Activated CD8-positive, alpha-beta T cell treated with anti-CD3 and anti-CD28 coated beads, Interleukin-2, amount 10 ng/mL, durations not matched to agents 7 days and 5 days (primary cell): ENCODE results near the gene NAV1. TPM values are rescaled to one million over a fixed set of nuclear protein-coding genes. Genes with fewer than 3 reads are reported as not detected.
"Not testable (repeated sequence)": the region's sequence is repeated elsewhere in the genome, so short reads cannot be mapped to it uniquely, and the experiment has no call there.

Experiments
- ATAC-seq: fragments of 150-1000 bp; cut with Tn5 transposase; one replicate; pipeline ENCODE4 v1.10.0; 2021; ENCODE audit warnings: moderate library complexity
- CTCF ChIA-PET: fragments of 350-600 bp; sonication (Branson Sonifier 250); formaldehyde crosslinking; loops from one replicate; lab custom pipeline; 2021; ENCODE audit warnings: antibody characterized with exemption; lab: Charles Lee
- POLR2A ChIA-PET: fragments of 350-600 bp; sonication (Branson Sonifier 250); formaldehyde crosslinking; loops from one replicate; lab custom pipeline; 2021; ENCODE audit warnings: antibody characterized with exemption; lab: Charles Lee
- DNase-seq: peaks from one replicate; pipeline ENCODE4 v3.0.0-alpha.2; 2020
- H3K27ac Mint-ChIP-seq: one replicate; pipeline ENCODE4 v1.8.0; 2021; ENCODE audit warnings: mild to moderate bottlenecking, mixed read lengths
- H3K27me3 Mint-ChIP-seq: one replicate; pipeline ENCODE4 v1.8.0; 2021; ENCODE audit warnings: low read depth, mixed read lengths
- H3K36me3 Mint-ChIP-seq: one replicate; pipeline ENCODE4 v1.8.0; 2021; ENCODE audit warnings: low read depth, mixed read lengths
- H3K4me1 Mint-ChIP-seq: one replicate; pipeline ENCODE4 v1.8.0; 2021; ENCODE audit warnings: low read depth, mixed read lengths
- H3K4me3 Mint-ChIP-seq: one replicate; pipeline ENCODE4 v1.8.0; 2021; ENCODE audit warnings: mild to moderate bottlenecking, mixed read lengths
- H3K9me3 Mint-ChIP-seq: one replicate; pipeline ENCODE4 v1.8.0; 2022; ENCODE audit warnings: mixed read lengths; ENCODE audit not compliant: insufficient read depth
- total RNA-seq, 2 experiments: library from RNA; stranded (reverse); gene quantifications; one replicate each; pipeline ENCODE4 v1.2.3, GENCODE V29; 2021

Gene NAV1
- total RNA-seq, 2 experiments from 2014 or later: 1.1 to 1.9 TPM

DNA sequence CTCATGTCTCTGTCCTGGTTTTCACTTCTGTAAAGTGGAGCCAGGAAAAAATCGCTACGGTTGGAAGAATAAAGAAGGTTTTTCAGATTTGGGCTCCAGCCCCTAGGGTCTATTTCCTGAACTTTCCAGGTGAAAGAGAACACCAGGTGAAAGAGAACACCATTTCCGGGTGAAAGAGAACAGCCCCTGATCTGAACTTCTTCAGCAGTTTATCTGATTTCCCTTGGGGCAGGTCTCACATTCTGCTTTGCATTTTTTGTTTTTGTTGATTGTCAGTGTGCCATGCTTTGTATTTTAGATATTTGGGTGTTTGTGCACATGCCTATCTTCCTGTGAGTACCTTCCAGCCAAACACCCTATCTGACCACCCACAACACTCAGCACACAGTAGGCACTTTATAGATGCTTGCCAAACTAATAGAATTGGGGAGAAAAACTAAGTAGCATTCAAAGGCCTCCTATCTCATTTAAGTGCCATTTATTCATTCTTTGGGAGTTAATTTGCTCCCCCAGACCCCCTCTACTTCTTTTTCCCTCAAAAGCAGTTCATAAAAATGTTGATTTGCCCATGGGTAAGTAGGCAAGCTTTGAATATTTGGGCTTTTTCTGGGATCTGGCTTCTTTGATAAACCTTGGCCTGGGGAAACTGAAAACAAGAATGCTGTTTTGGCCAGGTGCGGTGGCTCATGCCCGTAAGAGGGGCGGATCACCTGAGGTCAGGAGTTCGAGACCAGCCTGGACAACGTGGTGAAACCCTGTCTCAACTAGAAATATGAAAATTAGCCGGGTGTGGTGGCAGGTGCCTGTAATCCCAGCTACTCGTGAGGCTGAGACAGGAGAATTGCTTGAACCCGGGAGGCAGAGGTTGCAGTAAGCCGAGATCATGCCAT, 2.2 kb downstream of the NAV1 start:
- no peaks in the 10 kb centered on the region for H3K36me3 Mint-ChIP-seq
- no peak for ATAC-seq
- DNase-seq: no peak
- POLR2A ChIA-PET: no interaction called here
- CTCF ChIA-PET: no interaction called here
- no peaks in the 10 kb centered on the region for H3K9me3 Mint-ChIP-seq
- peaks cover 76% of the 10 kb centered on the region for H3K27me3 Mint-ChIP-seq
- H3K4me1 Mint-ChIP-seq: peaks cover 13% of the 10 kb centered on the region
- H3K4me3 Mint-ChIP-seq: no peak overlapping the region
- H3K27ac Mint-ChIP-seq: no peak overlapping the region

DNA sequence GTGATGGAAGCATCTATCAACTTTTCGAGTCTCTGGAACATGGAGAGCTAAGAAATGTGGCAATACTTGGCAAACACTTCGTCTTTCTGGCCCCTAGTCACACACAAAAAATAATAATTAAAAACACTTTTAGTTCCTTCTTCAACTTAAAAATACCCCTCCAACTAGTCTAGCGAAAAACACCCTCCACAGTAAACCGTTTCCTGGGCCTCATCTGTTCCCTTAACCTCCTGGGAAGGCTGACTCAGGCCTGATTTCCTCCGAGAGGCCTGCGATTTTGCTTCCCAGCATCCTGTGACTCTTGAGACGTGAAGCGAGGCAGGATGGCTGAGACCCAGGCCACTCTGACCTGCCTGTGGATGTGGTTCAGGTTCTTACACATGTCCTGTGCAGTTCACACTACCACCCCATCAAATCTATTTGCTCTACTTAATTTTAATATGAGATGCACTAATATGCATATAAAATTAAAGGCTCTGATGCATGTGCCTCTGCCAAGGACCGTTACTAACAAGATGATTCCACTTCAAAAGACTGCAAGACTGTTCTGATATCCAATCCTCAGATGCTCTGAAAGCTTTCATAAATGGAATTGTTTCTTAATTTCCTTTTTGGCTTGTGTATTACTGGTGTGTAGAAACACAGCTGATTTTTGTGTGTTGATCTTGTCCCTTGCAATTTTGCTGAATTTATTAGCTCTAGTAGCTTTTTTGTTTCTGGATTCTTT, 3.5 kb downstream of the NAV1 start:
- no peak overlapping the region for H3K27ac Mint-ChIP-seq
- ChIA-PET POLR2A (interaction anchor here (0.7 kb wide), 1 partner anchor 85 kb away, joined by 3 read pairs; no protein-coding TSS in a partner anchor), CTCF (interaction anchor here (1.5 kb wide), 1 partner anchor 30 kb away, joined by 5 read pairs; no protein-coding TSS in a partner anchor)
- no peak for DNase-seq
- no peaks in the 10 kb centered on the region for H3K36me3 Mint-ChIP-seq
- no peaks in the 10 kb centered on the region for H3K9me3 Mint-ChIP-seq
- H3K27me3 Mint-ChIP-seq: peaks cover 64% of the 10 kb centered on the region
- H3K4me1 Mint-ChIP-seq: peaks cover 13% of the 10 kb centered on the region
- no peak overlapping the region for H3K4me3 Mint-ChIP-seq
- ATAC-seq: no peak

DNA sequence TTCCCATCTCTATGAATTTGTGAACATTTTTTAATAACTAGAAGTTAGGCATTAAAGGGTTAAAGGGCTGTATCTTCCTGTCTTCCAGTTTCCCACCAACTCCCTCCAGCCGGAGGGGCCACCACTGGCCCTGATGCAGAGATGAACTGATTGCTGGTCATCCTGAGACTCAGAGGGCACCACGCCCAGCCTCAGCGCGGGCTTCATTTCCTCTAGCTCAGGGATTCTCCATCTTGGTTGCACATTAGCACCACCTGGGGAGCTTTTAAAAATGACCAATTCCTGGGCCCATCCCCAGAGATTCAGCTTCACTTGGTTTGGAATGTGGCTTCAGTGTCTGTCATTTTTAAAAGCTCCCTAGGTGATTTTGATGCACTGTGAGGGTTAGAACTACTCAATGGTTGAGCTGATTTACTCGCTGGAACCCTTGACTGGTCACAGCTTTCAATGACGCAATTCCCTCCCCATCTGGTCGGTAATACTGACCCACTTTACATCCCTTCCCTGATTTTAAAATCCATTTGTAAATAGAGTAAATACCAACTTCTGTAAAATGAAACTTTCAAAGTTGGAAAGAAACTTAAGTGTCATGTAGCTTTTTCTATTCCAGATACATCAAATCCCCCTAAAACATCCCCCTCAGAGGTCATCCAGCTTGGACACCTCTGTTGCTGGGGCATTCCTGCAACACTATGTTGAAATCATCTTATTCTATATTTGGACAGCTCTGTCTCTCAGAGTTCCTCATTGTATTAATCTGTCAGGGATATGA, 5.1 kb downstream of the NAV1 start:
- Mint-ChIP-seq H3K9me3 (no peaks in the 10 kb centered on the region), H3K27me3 (peaks cover 51% of the 10 kb centered on the region), H3K27ac (no peak overlapping the region), H3K36me3 (no peaks in the 10 kb centered on the region), H3K4me3 (no peak overlapping the region), H3K4me1 (peaks cover 7% of the 10 kb centered on the region)
- ATAC-seq: no peak
- no peak for DNase-seq
- ChIA-PET POLR2A (no interaction called here), CTCF (interaction anchor here (1.0 to 1.7 kb wide), 5 partner anchors 16 to 166 kb away, joined by 3 to 5 read pairs (median 4); no protein-coding TSS in a partner anchor)

DNA sequence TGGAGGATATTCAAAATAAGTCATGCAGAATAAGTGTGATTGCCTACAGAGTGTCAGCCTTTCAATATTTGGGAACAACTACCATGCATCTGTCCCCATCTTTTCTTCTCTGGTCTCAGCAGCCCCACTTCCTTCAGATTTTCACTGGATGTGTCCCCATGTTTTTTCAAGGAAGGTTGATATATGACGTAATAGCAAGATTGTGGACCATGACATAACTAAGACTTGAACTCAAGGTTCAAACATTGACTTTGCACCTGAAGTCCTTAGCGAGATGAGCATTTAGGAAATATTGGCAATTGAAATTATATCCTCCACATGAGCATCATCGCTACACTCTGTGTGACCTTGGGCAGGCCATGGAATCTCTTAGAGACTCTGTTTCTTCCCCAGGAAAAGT, 5.8 kb downstream of the NAV1 start:
- ATAC-seq (no peak), DNase-seq (no peak)
- H3K9me3 Mint-ChIP-seq: no peaks in the 10 kb centered on the region
- CTCF ChIA-PET: interaction anchor here (1.1 to 1.7 kb wide), 4 partner anchors 16 to 63 kb away, joined by 3 to 5 read pairs (median 4); no protein-coding TSS in a partner anchor
- H3K4me3 Mint-ChIP-seq: no peak overlapping the region
- H3K36me3 Mint-ChIP-seq: no peaks in the 10 kb centered on the region
- POLR2A ChIA-PET: no interaction called here
- H3K4me1 Mint-ChIP-seq: peaks cover 4% of the 10 kb centered on the region
- peaks cover 46% of the 10 kb centered on the region for H3K27me3 Mint-ChIP-seq
- no peak overlapping the region for H3K27ac Mint-ChIP-seq

DNA sequence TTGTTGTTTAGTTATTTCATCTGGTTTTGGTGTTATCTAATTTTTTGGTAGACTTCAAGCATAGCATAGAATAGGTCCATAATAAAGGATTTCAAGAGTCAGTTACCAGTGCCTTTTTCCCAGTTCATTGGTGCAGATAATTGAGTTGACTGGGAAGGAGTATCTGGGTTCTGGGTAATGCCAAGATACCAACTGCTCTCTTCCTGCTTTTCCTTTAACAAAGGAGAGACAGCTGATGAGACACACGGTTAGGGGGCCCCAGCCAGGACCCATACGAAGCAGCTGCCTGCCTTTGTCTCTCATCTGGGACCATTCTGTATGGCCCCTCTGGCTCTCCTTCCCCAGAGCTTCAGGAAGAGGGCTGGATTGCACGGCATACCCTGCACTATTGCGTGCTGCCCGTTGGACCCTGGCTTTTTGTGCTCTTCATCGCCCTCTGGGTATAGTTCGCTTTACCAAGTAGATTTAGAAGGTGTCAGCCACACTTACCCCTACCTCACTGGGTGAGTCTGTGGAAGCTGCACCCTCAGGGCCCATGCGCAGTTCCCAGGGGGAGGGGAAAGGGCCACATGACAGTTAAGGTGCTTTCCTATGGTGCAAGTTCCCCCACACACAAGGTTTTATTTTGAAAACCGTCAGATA, 7.0 kb downstream of the NAV1 start:
- no peak for DNase-seq
- POLR2A ChIA-PET: no interaction called here
- no peaks in the 10 kb centered on the region for H3K9me3 Mint-ChIP-seq
- no peaks in the 10 kb centered on the region for H3K4me1 Mint-ChIP-seq
- ATAC-seq: no peak
- H3K27me3 Mint-ChIP-seq: peaks cover 33% of the 10 kb centered on the region
- CTCF ChIA-PET: interaction anchor here (1.0 kb wide), 1 partner anchor 10 kb away, joined by 3 read pairs; no protein-coding TSS in a partner anchor
- H3K4me3 Mint-ChIP-seq: no peak overlapping the region
- no peak overlapping the region for H3K27ac Mint-ChIP-seq
- H3K36me3 Mint-ChIP-seq: no peaks in the 10 kb centered on the region

DNA sequence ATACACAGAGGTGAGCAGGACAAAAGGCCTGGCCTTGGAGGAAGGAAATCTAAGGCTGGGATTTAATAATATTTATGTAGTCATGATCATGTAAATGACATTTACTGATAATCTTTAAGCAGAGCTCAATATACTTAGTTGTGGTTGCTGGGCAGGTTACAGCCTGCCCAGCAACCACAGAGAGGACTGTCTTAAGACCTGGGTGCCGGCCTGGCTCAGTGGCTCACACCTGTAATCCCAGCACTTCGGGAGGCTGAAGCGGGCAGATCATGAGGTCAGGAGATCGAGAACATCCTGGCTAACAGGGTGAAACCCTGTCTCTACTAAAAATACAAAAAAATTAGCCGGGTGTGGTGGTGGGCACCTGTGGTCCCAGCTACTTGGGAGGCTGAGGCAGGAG, 10.6 kb downstream of the NAV1 start:
- CTCF ChIA-PET, H3K27ac Mint-ChIP-seq, H3K4me1 Mint-ChIP-seq, H3K36me3 Mint-ChIP-seq, ATAC-seq, POLR2A ChIA-PET, H3K4me3 Mint-ChIP-seq, DNase-seq, H3K9me3 Mint-ChIP-seq: not testable (repeated sequence)
- peaks cover 17% of the 10 kb centered on the region for H3K27me3 Mint-ChIP-seq

DNA sequence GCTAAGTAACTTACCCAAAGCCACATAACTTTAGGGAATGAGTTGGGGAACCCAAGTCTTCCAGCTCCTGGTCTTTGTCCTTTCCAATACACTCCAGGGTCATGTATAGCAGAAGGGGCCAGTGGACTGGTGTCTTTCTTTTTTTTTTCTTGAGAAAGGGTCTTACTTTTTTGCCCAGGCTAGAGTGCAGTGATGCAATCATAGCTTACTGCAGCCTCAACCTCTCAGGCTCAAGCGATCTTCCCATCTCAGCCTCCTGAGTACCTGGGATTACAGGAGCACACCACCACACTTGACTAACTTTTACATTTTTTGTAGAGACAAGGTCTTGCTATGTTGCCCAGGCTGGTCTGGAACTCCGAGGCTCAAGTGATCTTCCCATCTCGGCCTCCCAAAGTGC, 12.2 kb downstream of the NAV1 start:
- no peak for ATAC-seq
- Mint-ChIP-seq H3K27me3 (peaks cover 6% of the 10 kb centered on the region), H3K36me3 (no peaks in the 10 kb centered on the region), H3K4me3 (no peak overlapping the region), H3K27ac (no peak overlapping the region), H3K4me1 (peaks cover 2% of the 10 kb centered on the region), H3K9me3 (no peaks in the 10 kb centered on the region)
- ChIA-PET CTCF (interaction anchor here (1.3 to 2.1 kb wide), 6 partner anchors 9 to 242 kb away, joined by 3 to 10 read pairs (median 4); no protein-coding TSS in a partner anchor), POLR2A (no interaction called here)
- no peak for DNase-seq

DNA sequence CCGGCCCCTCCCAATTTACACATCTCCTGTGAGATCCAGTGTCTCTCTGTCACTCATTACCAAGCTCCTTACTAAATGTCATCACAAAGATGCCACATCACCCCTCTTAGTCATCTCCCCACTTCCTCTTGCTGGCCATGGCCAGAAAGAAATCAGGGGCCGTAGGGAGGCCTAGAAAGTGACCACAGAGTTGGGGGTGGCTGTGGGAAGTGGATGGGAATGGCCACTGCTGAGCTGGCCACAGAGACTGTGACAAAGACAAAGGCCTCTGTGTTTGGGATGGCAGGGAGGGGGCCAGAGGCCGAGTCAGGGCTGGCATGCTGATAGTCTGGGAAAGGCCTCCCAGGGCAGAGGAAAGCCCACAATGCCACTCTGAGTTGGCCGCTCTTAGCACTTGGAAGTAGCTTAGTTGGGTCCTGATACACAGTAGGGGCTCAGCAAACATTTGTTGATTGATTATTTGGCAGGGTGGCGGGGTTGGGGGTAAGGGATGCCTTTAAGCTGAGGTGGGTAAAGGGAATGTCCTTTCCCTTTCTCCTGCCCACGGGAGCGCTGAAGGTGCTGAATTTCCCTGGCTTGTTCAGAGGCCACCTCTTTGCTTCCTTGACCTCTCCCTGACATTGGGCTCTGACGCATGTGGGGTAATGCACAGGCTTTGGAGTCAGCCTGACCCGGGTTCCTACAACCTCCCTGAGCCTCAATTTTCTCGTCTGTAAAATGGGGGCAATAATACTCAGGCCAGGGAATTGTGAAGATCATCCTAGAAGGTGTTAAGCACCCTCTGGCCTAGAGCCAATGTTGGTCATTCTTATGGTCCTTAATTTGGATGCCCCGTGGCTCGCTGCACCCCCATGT, 13.2 kb downstream of the NAV1 start:
- Mint-ChIP-seq H3K27ac (no peak overlapping the region), H3K36me3 (no peaks in the 10 kb centered on the region), H3K9me3 (no peaks in the 10 kb centered on the region), H3K27me3 (peaks cover 4% of the 10 kb centered on the region), H3K4me3 (no peak overlapping the region), H3K4me1 (peaks cover 2% of the 10 kb centered on the region)
- ATAC-seq: no peak
- ChIA-PET POLR2A (no interaction called here), CTCF (interaction anchor here (1.3 to 2.1 kb wide), 6 partner anchors 8 to 241 kb away, joined by 3 to 10 read pairs (median 4); no protein-coding TSS in a partner anchor)
- no peak for DNase-seq

DNA sequence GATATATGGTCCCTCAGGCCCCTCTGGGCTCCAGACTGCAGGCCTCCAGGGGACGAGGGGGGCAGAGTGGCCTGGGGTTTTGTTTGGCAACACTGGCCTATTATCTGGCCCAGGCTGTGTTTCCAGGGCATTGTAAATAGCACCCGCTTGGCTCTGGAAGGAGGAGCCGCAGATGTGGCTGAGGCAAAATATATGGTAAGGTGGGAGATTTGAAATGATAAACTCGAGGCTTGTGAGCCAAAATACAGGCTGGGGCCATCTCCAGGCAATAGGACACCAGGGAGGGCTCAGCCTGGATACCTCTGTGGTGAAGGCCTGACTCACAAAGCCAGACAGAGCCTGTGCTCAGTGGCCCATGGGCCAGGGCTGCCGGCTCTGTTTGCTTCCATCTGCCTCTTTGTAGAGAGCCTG, 14.0 kb downstream of the NAV1 start:
- ChIA-PET POLR2A (no interaction called here), CTCF (interaction anchor here (1.5 kb wide), 1 partner anchor 41 kb away, joined by 5 read pairs; no protein-coding TSS in a partner anchor)
- H3K27ac Mint-ChIP-seq: no peak overlapping the region

DNA sequence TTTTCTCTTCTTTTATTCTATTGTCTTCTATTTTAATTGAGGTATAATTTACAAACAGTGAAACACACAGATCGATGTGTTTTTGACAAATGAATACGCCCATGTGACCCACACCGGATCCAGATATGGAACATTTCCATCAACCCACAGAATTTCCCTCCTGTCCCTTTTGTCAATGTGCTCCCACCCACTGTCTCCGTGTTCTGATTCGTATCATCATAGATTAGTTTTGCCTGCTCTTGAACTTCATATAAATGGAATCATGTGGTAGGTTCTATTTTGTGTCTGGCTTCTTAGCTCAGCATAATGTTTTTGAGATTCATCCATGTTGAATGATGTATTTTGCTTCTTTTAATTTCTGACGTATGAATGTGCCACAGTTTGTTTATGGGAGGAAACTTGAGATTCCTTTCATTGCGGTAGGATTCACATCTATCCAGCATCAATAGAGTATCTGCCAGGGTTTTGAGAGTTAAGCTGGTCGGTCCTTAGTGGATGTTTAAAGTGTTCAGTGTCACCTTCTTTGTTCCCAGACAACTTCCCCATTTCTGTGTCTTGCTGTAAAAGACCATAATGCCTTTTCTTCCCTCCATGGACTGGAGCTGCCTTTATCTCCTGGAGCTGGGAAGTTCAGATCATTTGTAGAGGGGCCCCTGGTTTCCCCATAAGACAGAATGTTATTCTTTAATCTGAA, 14.7 kb downstream of the NAV1 start:
- ATAC-seq (no peak), DNase-seq (no peak)
- H3K36me3 Mint-ChIP-seq: no peaks in the 10 kb centered on the region
- POLR2A ChIA-PET: no interaction called here
- H3K27ac Mint-ChIP-seq: no peak overlapping the region
- CTCF ChIA-PET: interaction anchor here (1.5 kb wide), 1 partner anchor 41 kb away, joined by 5 read pairs; no protein-coding TSS in a partner anchor
- no peak overlapping the region for H3K4me3 Mint-ChIP-seq
- no peaks in the 10 kb centered on the region for H3K9me3 Mint-ChIP-seq
- H3K27me3 Mint-ChIP-seq: peaks cover 4% of the 10 kb centered on the region
- H3K4me1 Mint-ChIP-seq: peaks cover 2% of the 10 kb centered on the region

More for the DNA sequence above, 14.0 kb downstream of the NAV1 start:
- no peak for DNase-seq
- H3K4me1 Mint-ChIP-seq: peaks cover 2% of the 10 kb centered on the region
- H3K4me3 Mint-ChIP-seq: no peak overlapping the region
- H3K9me3 Mint-ChIP-seq: no peaks in the 10 kb centered on the region
- H3K27me3 Mint-ChIP-seq: peaks cover 4% of the 10 kb centered on the region
- no peak for ATAC-seq
- H3K36me3 Mint-ChIP-seq: no peaks in the 10 kb centered on the region
